Measurements from ENCODE around the gene GRAMD1A.
"Not testable (repeated sequence)": the region's sequence is repeated elsewhere in the genome, so short reads cannot be mapped to it uniquely, and the experiment has no call there.

Gene GRAMD1A

GRCh38 chr19:34970185-34970780 lies 29.8 kb upstream of the GRAMD1A start:
- H2BK15ac ChIP-seq (ENCODE audit: low read length); H3K4me2 ChIP-seq (ENCODE audit: insufficient read depth, low read length, poor library complexity, severe bottlenecking); H3K79me1 ChIP-seq (ENCODE audit: low read depth, low read length); H2AFZ ChIP-seq (ENCODE audit: low read length); H4K91ac ChIP-seq (ENCODE audit: low read depth, low read length, poor library complexity); H3K36me3 ChIP-seq (replicated peaks in 1 of 2; ENCODE audit: control insufficient read depth in 2 of 2, insufficient read depth in 2 of 2, low read length in 2 of 2); H4K8ac ChIP-seq (ENCODE audit: low read depth, low read length); H3K14ac ChIP-seq (ENCODE audit: low read length); H3K23ac ChIP-seq (ENCODE audit: low read depth, low read length, poor library complexity); H2BK5ac ChIP-seq (ENCODE audit: low read length); H3K4ac ChIP-seq (ENCODE audit: low read length); H3K4me1 ChIP-seq (ENCODE audit: control insufficient read depth in 2 of 2, insufficient read depth in 1 of 2, low read depth in 1 of 2, low read length in 2 of 2); H3K9ac ChIP-seq (ENCODE audit: low read depth, low read length, poor library complexity); H3K27me3 ChIP-seq (ENCODE audit: control insufficient read depth in 3 of 3, insufficient read depth in 3 of 3, low read depth in 1 of 3, low read length in 3 of 3); H3K18ac ChIP-seq (ENCODE audit: low read length); H2BK12ac ChIP-seq (ENCODE audit: low read length); H2AK5ac ChIP-seq (ENCODE audit: low read depth, low read length); H3K27ac ChIP-seq (replicated peaks; ENCODE audit: low read length); H2BK120ac ChIP-seq (ENCODE audit: low read depth, low read length); H3K4me3 ChIP-seq (ENCODE audit: low read length in 2 of 2); DNase-seq (ENCODE audit: low spot score): not testable (repeated sequence)
- no CpG with 5 or more reads among the region's 12 CpGs for WGBS, 2 donors (ENCODE audit: extremely low coverage in 2 of 2, insufficient read length in 2 of 2, insufficient replicate concordance in 1 of 2)
- peaks cover 0 to 23% of the 10 kb centered on the region in 2 donors for H3K9me3 ChIP-seq (replicated peaks in 1 of 2; ENCODE audit: control insufficient read depth in 2 of 2, insufficient read depth in 1 of 2, low read depth in 1 of 2, low read length in 2 of 2)

DNA sequence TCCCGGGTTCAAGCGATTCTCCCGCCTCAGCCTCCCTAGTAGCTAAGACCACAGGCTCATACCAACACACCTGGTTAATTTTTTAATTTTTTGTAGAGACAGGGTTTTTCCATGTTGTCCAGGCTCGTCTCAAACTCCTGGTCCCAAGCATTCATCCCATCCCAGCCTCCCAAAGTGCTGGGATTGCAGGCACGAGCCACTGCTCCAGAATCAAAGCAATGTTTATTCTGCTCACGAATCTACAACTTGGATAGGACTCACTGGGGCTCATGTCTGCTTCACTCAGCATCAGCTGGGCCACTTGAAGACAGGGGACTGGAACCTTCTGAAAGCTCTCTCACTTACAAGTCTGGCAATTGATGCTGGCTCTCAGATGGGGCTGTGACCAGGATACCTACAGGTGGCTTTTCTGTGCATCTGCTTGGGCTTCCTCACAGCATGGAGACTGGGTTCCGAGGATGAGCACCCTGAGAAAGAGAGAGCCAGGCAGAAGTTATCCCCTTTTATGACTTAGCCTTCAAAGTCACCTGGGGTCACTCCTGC lies 27.9 kb upstream of the GRAMD1A start:
- H2BK120ac ChIP-seq (ENCODE audit: low read depth, low read length): no peak overlapping the region
- no peaks in the 10 kb centered on the region for H3K79me1 ChIP-seq (ENCODE audit: low read depth, low read length)
- no peak overlapping the region for H3K27ac ChIP-seq (replicated peaks; ENCODE audit: low read length)
- no peak overlapping the region for H2AK5ac ChIP-seq (ENCODE audit: low read depth, low read length)
- H3K4me1 ChIP-seq (ENCODE audit: control insufficient read depth in 2 of 2, insufficient read depth in 1 of 2, low read depth in 1 of 2, low read length in 2 of 2): peaks cover 0 to 2% of the 10 kb centered on the region in 2 donors
- H2AFZ ChIP-seq (ENCODE audit: low read length): no peak overlapping the region
- no peak overlapping the region for H3K14ac ChIP-seq (ENCODE audit: low read length)
- H2BK12ac ChIP-seq (ENCODE audit: low read length): no peak overlapping the region
- no peaks in the 10 kb centered on the region for H3K36me3 ChIP-seq (replicated peaks in 1 of 2; ENCODE audit: control insufficient read depth in 2 of 2, insufficient read depth in 2 of 2, low read length in 2 of 2)
- no peak overlapping the region for H3K4me2 ChIP-seq (ENCODE audit: insufficient read depth, low read length, poor library complexity, severe bottlenecking)
- no peak overlapping the region for H4K91ac ChIP-seq (ENCODE audit: low read depth, low read length, poor library complexity)
- no peak overlapping the region for H2BK15ac ChIP-seq (ENCODE audit: low read length)
- H3K9me3 ChIP-seq (replicated peaks in 1 of 2; ENCODE audit: control insufficient read depth in 2 of 2, insufficient read depth in 1 of 2, low read depth in 1 of 2, low read length in 2 of 2): peaks cover 3 to 26% of the 10 kb centered on the region in 2 donors
- H3K27me3 ChIP-seq (ENCODE audit: control insufficient read depth in 3 of 3, insufficient read depth in 3 of 3, low read depth in 1 of 3, low read length in 3 of 3): peaks cover 0 to 3% (median 0%) of the 10 kb centered on the region in 3 experiments
- DNase-seq (ENCODE audit: low spot score): no peak
- H3K23ac ChIP-seq (ENCODE audit: low read depth, low read length, poor library complexity): no peak overlapping the region
- no peak overlapping the region for H4K8ac ChIP-seq (ENCODE audit: low read depth, low read length)
- H3K4me3 ChIP-seq (ENCODE audit: low read length in 2 of 2): no peak overlapping the region
- H3K9ac ChIP-seq (ENCODE audit: low read depth, low read length, poor library complexity): no peak overlapping the region
- H2BK5ac ChIP-seq (ENCODE audit: low read length): no peak overlapping the region
- WGBS, 2 donors (ENCODE audit: extremely low coverage in 2 of 2, insufficient read length in 2 of 2, insufficient replicate concordance in 1 of 2): no CpG with 5 or more reads among the region's 7 CpGs
- no peak overlapping the region for H3K4ac ChIP-seq (ENCODE audit: low read length)
- no peak overlapping the region for H3K18ac ChIP-seq (ENCODE audit: low read length)

GRCh38 chr19:34974646-34975045 lies 25.5 kb upstream of the GRAMD1A start:
- no peak overlapping the region for H4K91ac ChIP-seq (ENCODE audit: low read depth, low read length, poor library complexity)
- WGBS, 2 donors (ENCODE audit: extremely low coverage in 2 of 2, insufficient read length in 2 of 2, insufficient replicate concordance in 1 of 2): no CpG with 5 or more reads among the region's 5 CpGs
- no peak overlapping the region for H3K9ac ChIP-seq (ENCODE audit: low read depth, low read length, poor library complexity)

GRCh38 chr19:34975056-34975455 lies 25.1 kb upstream of the GRAMD1A start:
- no CpG with 5 or more reads among the region's 5 CpGs for WGBS, 2 donors (ENCODE audit: extremely low coverage in 2 of 2, insufficient read length in 2 of 2, insufficient replicate concordance in 1 of 2)
- H3K36me3 ChIP-seq (replicated peaks in 1 of 2; ENCODE audit: control insufficient read depth in 2 of 2, insufficient read depth in 2 of 2, low read length in 2 of 2): no peaks in the 10 kb centered on the region
- peaks cover 0 to 2% of the 10 kb centered on the region in 2 donors for H3K4me1 ChIP-seq (ENCODE audit: control insufficient read depth in 2 of 2, insufficient read depth in 1 of 2, low read depth in 1 of 2, low read length in 2 of 2)
- H3K4me3 ChIP-seq (ENCODE audit: low read length in 2 of 2): no peak overlapping the region
- H4K91ac ChIP-seq (ENCODE audit: low read depth, low read length, poor library complexity): no peak overlapping the region
- peaks cover 0 to 3% (median 0%) of the 10 kb centered on the region in 3 experiments for H3K27me3 ChIP-seq (ENCODE audit: control insufficient read depth in 3 of 3, insufficient read depth in 3 of 3, low read depth in 1 of 3, low read length in 3 of 3)
- H2BK120ac ChIP-seq (ENCODE audit: low read depth, low read length): no peak overlapping the region
- DNase-seq (ENCODE audit: low spot score): no peak
- H2BK5ac ChIP-seq (ENCODE audit: low read length): no peak overlapping the region
- no peak overlapping the region for H3K14ac ChIP-seq (ENCODE audit: low read length)
- H2AK5ac ChIP-seq (ENCODE audit: low read depth, low read length): no peak overlapping the region
- H3K9me3 ChIP-seq (replicated peaks in 1 of 2; ENCODE audit: control insufficient read depth in 2 of 2, insufficient read depth in 1 of 2, low read depth in 1 of 2, low read length in 2 of 2): peaks cover 3 to 15% of the 10 kb centered on the region in 2 donors
- H2AFZ ChIP-seq (ENCODE audit: low read length): no peak overlapping the region
- no peak overlapping the region for H3K4ac ChIP-seq (ENCODE audit: low read length)
- no peak overlapping the region for H3K9ac ChIP-seq (ENCODE audit: low read depth, low read length, poor library complexity)
- H3K79me1 ChIP-seq (ENCODE audit: low read depth, low read length): no peaks in the 10 kb centered on the region
- no peak overlapping the region for H3K4me2 ChIP-seq (ENCODE audit: insufficient read depth, low read length, poor library complexity, severe bottlenecking)
- no peak overlapping the region for H2BK12ac ChIP-seq (ENCODE audit: low read length)
- H4K8ac ChIP-seq (ENCODE audit: low read depth, low read length): no peak overlapping the region
- no peak overlapping the region for H2BK15ac ChIP-seq (ENCODE audit: low read length)
- no peak overlapping the region for H3K23ac ChIP-seq (ENCODE audit: low read depth, low read length, poor library complexity)
- no peak overlapping the region for H3K18ac ChIP-seq (ENCODE audit: low read length)
- H3K27ac ChIP-seq (replicated peaks; ENCODE audit: low read length): no peak overlapping the region

More at GRCh38 chr19:34974646-34975045, 25.5 kb upstream of the GRAMD1A start:
- no peaks in the 10 kb centered on the region for H3K79me1 ChIP-seq (ENCODE audit: low read depth, low read length)
- H2BK15ac ChIP-seq (ENCODE audit: low read length): no peak overlapping the region
- no peak overlapping the region for H2BK120ac ChIP-seq (ENCODE audit: low read depth, low read length)
- DNase-seq (ENCODE audit: low spot score): no peak
- peaks cover 3 to 15% of the 10 kb centered on the region in 2 donors for H3K9me3 ChIP-seq (replicated peaks in 1 of 2; ENCODE audit: control insufficient read depth in 2 of 2, insufficient read depth in 1 of 2, low read depth in 1 of 2, low read length in 2 of 2)
- no peak overlapping the region for H3K14ac ChIP-seq (ENCODE audit: low read length)
- no peak overlapping the region for H2AK5ac ChIP-seq (ENCODE audit: low read depth, low read length)
- H4K8ac ChIP-seq (ENCODE audit: low read depth, low read length): no peak overlapping the region
- no peak overlapping the region for H2BK12ac ChIP-seq (ENCODE audit: low read length)
- no peak overlapping the region for H3K4ac ChIP-seq (ENCODE audit: low read length)
- H3K4me1 ChIP-seq (ENCODE audit: control insufficient read depth in 2 of 2, insufficient read depth in 1 of 2, low read depth in 1 of 2, low read length in 2 of 2): peaks cover 0 to 2% of the 10 kb centered on the region in 2 donors
- no peak overlapping the region for H2AFZ ChIP-seq (ENCODE audit: low read length)
- peaks cover 0 to 3% (median 0%) of the 10 kb centered on the region in 3 experiments for H3K27me3 ChIP-seq (ENCODE audit: control insufficient read depth in 3 of 3, insufficient read depth in 3 of 3, low read depth in 1 of 3, low read length in 3 of 3)
- H3K27ac ChIP-seq (replicated peaks; ENCODE audit: low read length): no peak overlapping the region
- no peak overlapping the region for H3K4me2 ChIP-seq (ENCODE audit: insufficient read depth, low read length, poor library complexity, severe bottlenecking)
- no peak overlapping the region for H2BK5ac ChIP-seq (ENCODE audit: low read length)
- H3K23ac ChIP-seq (ENCODE audit: low read depth, low read length, poor library complexity): no peak overlapping the region
- H3K18ac ChIP-seq (ENCODE audit: low read length): no peak overlapping the region
- H3K36me3 ChIP-seq (replicated peaks in 1 of 2; ENCODE audit: control insufficient read depth in 2 of 2, insufficient read depth in 2 of 2, low read length in 2 of 2): no peaks in the 10 kb centered on the region
- no peak overlapping the region for H3K4me3 ChIP-seq (ENCODE audit: low read length in 2 of 2)

All from neuronal stem cell (in vitro differentiated cells).